Fibroblast of skin of right biceps (primary cell): ENCODE data around the gene TEX54.

Experiments
- DNase-seq: peaks from one replicate; pipeline ENCODE4 v3.0.0-alpha.2; 2013

TEX54 gene

GRCh38 chr11:62786318-62787004, 46.2 kb downstream of the TEX54 start:
- peak; percentile 82 for DNase-seq

GRCh38 chr11:62782753-62783152, 49.9 kb downstream of the TEX54 start:
- no peak for DNase-seq
